Hepatocyte (in vitro differentiated cells): ENCODE data around the gene BACH2.

Experiments
- EZH2phosphoT487 ChIP-seq: fragments of 200-600 bp; sonication (generic); IDR thresholded peaks from one replicate; pipeline ENCODE4 v1.6.1; 2018; ENCODE audit warnings: antibody characterized with exemption, mild to moderate bottlenecking, low read depth, moderate library complexity; ENCODE audit not compliant: unreplicated experiment, severe bottlenecking
- TF ChIP-seq, protein P1 (sequence below): fragments of 200-600 bp; sonication (generic); IDR thresholded peaks from 2 replicates; pipeline ENCODE4 v1.5.1; 2016; ENCODE audit warnings: antibody characterized with exemption, mild to moderate bottlenecking; ENCODE audit not compliant: poor library complexity

DNA sequence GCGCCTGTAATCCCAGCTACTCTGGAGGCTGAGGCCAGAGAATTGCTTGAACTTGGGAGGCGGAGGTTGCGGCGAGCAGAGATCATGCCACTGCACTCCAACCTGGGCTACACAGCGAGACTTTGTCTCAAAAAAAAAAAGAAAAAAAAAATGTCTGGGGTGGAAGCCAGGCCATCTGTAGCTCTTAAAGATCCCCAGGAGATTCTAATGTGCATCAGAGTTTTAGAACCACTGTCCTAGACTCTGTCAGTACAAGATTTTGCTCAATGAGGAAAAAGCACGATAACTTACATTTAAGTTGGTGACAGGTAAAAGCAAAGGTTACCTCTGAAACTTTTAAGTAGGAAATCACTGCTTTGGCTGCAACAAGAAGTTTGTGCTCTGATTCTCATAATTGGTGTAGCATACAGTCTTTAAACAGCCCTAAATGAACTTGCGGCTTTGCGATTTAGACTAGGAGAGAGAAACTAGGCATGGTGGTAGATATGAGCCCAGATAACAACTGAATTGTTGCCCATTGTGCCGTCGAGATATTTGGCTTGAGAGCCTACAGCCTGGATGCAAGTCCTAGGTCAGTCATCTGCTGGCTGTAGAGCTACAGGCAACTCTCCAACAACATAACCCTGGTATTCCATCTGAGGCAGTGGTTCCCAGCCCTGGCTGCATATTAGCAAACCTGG lies 67.2 kb downstream of the BACH2 start:
- TF ChIP-seq, protein P1, sequence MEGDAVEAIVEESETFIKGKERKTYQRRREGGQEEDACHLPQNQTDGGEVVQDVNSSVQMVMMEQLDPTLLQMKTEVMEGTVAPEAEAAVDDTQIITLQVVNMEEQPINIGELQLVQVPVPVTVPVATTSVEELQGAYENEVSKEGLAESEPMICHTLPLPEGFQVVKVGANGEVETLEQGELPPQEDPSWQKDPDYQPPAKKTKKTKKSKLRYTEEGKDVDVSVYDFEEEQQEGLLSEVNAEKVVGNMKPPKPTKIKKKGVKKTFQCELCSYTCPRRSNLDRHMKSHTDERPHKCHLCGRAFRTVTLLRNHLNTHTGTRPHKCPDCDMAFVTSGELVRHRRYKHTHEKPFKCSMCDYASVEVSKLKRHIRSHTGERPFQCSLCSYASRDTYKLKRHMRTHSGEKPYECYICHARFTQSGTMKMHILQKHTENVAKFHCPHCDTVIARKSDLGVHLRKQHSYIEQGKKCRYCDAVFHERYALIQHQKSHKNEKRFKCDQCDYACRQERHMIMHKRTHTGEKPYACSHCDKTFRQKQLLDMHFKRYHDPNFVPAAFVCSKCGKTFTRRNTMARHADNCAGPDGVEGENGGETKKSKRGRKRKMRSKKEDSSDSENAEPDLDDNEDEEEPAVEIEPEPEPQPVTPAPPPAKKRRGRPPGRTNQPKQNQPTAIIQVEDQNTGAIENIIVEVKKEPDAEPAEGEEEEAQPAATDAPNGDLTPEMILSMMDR = no peak
- TF ChIP-seq EZH2phosphoT487 = no peak
